ENCODE data around the gene ADRA2A. TPM values are rescaled to one million over a fixed set of nuclear protein-coding genes. Genes with fewer than 3 reads are reported as not detected.
A peak's percentile ranks its signal among the peaks of the same experiment; 100 is the strongest.

ADRA2A gene
- total RNA-seq, 1 donor from 2014 or later: 1.5 TPM

DNA sequence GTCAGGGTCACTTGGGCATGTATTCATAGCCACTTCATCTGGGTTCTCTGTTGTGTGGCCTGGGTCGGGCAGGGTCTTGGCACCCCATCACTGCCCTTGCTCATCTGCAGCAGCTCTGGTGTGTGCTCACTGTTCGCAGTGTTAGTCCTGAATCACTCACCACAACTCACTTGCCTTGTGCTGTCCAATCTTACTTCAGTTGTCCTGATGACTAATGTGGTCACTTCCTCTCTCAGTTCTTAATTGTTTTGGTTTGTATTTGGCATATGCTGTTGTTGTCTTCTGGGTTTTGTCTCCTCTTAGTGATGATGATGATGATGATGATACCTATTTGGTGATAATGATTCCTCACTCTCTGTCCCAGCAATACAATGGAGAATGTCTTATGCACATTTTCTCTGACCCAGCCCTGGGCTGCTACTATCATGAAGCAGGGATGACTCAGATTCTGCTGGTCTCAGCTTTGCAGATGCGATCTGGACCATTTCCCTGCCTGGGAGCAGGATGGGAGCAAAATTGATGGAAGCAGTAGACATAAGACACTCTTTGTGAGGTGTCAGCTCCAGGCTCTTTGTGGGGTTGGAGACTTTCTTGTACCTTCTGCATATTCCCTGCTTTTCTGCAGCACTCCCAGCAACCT lies 17.0 kb downstream of the ADRA2A start:
- no peaks in the 10 kb centered on the region for H3K4me1 Mint-ChIP-seq (ENCODE audit: unreplicated experiment)
- no peak overlapping the region for H3K27ac Mint-ChIP-seq (ENCODE audit: unreplicated experiment)
- H3K36me3 Mint-ChIP-seq (ENCODE audit: low read depth, unreplicated experiment): no peaks in the 10 kb centered on the region
- no peak for DNase-seq (ENCODE audit: low spot score)
- no peak overlapping the region for H3K4me3 Mint-ChIP-seq (ENCODE audit: unreplicated experiment)
- H3K27me3 Mint-ChIP-seq (ENCODE audit: unreplicated experiment): peaks cover 2% of the 10 kb centered on the region
- H3K9me3 Mint-ChIP-seq (ENCODE audit: unreplicated experiment): no peaks in the 10 kb centered on the region
- TF ChIP-seq, protein P1, sequence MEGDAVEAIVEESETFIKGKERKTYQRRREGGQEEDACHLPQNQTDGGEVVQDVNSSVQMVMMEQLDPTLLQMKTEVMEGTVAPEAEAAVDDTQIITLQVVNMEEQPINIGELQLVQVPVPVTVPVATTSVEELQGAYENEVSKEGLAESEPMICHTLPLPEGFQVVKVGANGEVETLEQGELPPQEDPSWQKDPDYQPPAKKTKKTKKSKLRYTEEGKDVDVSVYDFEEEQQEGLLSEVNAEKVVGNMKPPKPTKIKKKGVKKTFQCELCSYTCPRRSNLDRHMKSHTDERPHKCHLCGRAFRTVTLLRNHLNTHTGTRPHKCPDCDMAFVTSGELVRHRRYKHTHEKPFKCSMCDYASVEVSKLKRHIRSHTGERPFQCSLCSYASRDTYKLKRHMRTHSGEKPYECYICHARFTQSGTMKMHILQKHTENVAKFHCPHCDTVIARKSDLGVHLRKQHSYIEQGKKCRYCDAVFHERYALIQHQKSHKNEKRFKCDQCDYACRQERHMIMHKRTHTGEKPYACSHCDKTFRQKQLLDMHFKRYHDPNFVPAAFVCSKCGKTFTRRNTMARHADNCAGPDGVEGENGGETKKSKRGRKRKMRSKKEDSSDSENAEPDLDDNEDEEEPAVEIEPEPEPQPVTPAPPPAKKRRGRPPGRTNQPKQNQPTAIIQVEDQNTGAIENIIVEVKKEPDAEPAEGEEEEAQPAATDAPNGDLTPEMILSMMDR (IDR thresholded peaks at IDR 0.05; ENCODE audit: unreplicated experiment): no peak

DNA sequence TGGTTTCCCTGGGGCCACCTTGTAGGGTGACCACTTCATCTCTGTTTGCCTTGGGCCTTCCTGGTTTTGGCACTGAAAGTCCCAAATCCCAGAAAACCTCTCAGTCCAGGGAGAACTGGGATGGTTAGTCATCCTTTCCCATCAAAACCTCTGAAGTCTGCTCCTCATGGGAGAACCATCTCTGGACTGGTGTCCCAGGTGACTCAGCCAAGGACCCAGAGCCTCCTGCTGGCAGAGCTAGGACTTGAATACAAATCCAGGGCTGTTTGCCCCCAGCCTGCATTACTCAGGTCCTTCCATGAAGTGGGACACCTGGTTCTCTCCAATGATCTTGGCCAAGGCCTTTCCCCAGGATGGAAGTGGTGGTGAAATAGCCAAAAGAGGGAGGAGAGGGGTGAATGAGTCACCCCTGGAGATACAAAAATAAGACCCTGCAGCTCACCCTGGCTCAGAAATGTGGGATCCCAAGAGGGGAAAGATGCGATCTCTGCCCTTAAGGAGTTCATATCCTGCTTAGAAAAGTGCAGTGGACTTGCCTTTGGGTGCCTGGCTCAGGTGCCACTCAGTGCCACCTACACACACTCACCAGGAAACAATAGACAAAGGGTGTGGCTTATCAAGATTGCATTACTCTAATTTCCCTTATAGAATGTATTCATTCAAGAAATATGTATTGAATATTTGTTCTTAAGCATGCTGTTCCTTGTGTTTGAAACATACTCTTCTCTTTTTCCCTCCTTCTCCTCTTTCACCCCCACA lies 22.0 kb downstream of the ADRA2A start:
- no peaks in the 10 kb centered on the region for H3K36me3 Mint-ChIP-seq (ENCODE audit: low read depth, unreplicated experiment)
- no peaks in the 10 kb centered on the region for H3K9me3 Mint-ChIP-seq (ENCODE audit: unreplicated experiment)
- no peak overlapping the region for H3K4me3 Mint-ChIP-seq (ENCODE audit: unreplicated experiment)
- TF ChIP-seq, protein P1 (IDR thresholded peaks at IDR 0.05; ENCODE audit: unreplicated experiment): no peak
- DNase-seq (ENCODE audit: low spot score): no peak
- peaks cover 2% of the 10 kb centered on the region for H3K27me3 Mint-ChIP-seq (ENCODE audit: unreplicated experiment)
- H3K4me1 Mint-ChIP-seq (ENCODE audit: unreplicated experiment): no peaks in the 10 kb centered on the region
- H3K27ac Mint-ChIP-seq (ENCODE audit: unreplicated experiment): no peak overlapping the region

DNA sequence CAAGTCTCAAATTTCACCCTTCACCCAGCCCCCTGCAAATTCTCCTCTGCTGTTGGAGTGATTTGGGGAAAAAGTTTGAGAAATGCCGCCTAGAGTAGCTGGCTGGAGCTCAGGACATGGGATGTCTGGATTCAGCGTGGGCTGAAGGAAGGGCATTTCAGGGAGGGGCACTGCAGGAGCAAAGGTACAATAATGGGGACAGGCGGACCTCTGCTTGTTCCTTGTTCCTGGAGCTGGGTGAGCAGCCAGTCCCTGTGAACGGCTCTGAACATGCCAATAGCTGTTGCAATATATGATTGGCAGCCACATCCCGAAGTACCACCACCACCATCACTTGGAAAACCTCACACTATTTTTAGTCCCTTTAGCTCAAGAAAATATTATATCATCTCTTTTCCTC lies 23.4 kb downstream of the ADRA2A start:
- peak overlapping the region; percentile 48 for H3K27ac Mint-ChIP-seq (ENCODE audit: unreplicated experiment)
- no peak for DNase-seq (ENCODE audit: low spot score)
- no peaks in the 10 kb centered on the region for H3K4me1 Mint-ChIP-seq (ENCODE audit: unreplicated experiment)
- H3K9me3 Mint-ChIP-seq (ENCODE audit: unreplicated experiment): no peaks in the 10 kb centered on the region
- TF ChIP-seq, protein P1 (IDR thresholded peaks at IDR 0.05; ENCODE audit: unreplicated experiment): no peak
- H3K36me3 Mint-ChIP-seq (ENCODE audit: low read depth, unreplicated experiment): no peaks in the 10 kb centered on the region
- no peak overlapping the region for H3K4me3 Mint-ChIP-seq (ENCODE audit: unreplicated experiment)
- peaks cover 3% of the 10 kb centered on the region for H3K27me3 Mint-ChIP-seq (ENCODE audit: unreplicated experiment)

DNA sequence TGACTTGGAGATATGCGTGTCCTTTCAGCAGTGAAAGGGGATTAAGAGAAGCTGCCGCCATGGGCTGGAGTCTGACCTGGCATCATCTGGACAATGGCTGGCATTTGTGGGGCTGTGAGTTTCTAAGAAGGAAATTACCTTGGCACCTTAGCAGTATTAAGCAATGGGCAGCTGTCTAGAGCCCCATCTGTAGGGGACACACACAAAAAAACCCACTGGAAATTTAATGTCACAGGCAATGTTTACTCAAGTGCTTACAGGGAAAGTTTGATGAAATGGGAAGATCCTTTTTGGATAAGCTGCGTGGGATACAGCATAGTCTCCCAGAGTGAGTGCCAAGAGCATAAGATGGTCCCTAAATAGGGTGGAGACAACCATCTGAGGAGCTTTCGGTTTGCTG lies 25.0 kb downstream of the ADRA2A start:
- DNase-seq (ENCODE audit: low spot score): no peak
- Mint-ChIP-seq H3K27ac (ENCODE audit: unreplicated experiment) (no peak overlapping the region), H3K9me3 (ENCODE audit: unreplicated experiment) (no peaks in the 10 kb centered on the region), H3K4me1 (ENCODE audit: unreplicated experiment) (no peaks in the 10 kb centered on the region), H3K27me3 (ENCODE audit: unreplicated experiment) (peaks cover 3% of the 10 kb centered on the region), H3K36me3 (ENCODE audit: low read depth, unreplicated experiment) (no peaks in the 10 kb centered on the region), H3K4me3 (ENCODE audit: unreplicated experiment) (no peak overlapping the region)
- TF ChIP-seq, protein P1 (IDR thresholded peaks at IDR 0.05; ENCODE audit: unreplicated experiment): no peak

DNA sequence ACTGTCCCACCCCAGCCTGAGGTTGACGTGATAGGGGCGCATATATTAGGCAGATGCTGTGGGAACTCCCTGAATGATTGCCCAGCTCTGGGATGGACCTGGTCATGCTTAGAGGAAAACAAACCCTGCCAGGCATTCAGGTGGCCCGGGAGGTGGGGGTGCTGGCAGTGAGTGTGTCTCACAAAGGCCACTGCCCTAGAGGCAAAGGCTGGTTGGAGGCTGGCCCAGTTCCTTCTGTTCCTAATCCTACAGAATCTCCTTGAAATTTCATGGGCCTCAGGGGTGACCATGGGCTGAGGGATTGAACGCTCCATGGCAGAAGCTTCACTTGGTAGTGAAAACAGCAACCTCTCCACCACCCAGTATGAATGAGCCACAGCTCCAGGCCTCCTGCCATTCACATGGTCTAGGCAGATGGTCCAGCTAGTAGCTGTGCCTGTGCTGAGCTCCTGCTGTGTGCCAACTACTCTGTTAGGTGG lies 25.6 kb downstream of the ADRA2A start:
- Mint-ChIP-seq H3K9me3 (ENCODE audit: unreplicated experiment) (no peaks in the 10 kb centered on the region), H3K4me1 (ENCODE audit: unreplicated experiment) (no peaks in the 10 kb centered on the region), H3K27me3 (ENCODE audit: unreplicated experiment) (peaks cover 4% of the 10 kb centered on the region), H3K27ac (ENCODE audit: unreplicated experiment) (no peak overlapping the region), H3K36me3 (ENCODE audit: low read depth, unreplicated experiment) (no peaks in the 10 kb centered on the region), H3K4me3 (ENCODE audit: unreplicated experiment) (no peak overlapping the region)
- DNase-seq (ENCODE audit: low spot score): no peak
- TF ChIP-seq, protein P1 (IDR thresholded peaks at IDR 0.05; ENCODE audit: unreplicated experiment): no peak

All from endothelial cell (in vitro differentiated cells).